NOMO-1 treated with DMSO at 0.1 percent for 48 hours (cell line): ENCODE results near the gene DOCK1.

Experiments
- DNase-seq: peaks from one replicate; lab custom pipeline; 2025; ENCODE audit not compliant: unreplicated experiment; lab: John Stamatoyannopoulos, UW

DOCK1 gene

DNA sequence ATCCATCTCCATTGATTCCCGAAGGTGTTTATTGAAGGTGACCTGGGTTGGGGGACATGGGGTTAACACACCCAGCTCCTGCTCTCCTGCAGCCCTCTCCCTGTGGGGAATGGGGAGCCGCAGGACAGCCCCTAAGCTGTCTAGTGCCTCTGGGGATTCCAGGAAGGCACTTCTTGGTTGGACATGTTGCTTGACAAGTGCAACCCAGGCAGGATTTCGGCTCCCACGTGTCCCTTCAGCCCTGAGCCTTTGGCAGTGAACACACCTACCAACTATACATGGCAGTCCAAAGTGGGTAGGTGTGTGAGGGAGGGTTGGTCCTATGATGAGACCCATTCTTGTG is 43.9 kb downstream of the DOCK1 start:
- no peak for DNase-seq

DNA sequence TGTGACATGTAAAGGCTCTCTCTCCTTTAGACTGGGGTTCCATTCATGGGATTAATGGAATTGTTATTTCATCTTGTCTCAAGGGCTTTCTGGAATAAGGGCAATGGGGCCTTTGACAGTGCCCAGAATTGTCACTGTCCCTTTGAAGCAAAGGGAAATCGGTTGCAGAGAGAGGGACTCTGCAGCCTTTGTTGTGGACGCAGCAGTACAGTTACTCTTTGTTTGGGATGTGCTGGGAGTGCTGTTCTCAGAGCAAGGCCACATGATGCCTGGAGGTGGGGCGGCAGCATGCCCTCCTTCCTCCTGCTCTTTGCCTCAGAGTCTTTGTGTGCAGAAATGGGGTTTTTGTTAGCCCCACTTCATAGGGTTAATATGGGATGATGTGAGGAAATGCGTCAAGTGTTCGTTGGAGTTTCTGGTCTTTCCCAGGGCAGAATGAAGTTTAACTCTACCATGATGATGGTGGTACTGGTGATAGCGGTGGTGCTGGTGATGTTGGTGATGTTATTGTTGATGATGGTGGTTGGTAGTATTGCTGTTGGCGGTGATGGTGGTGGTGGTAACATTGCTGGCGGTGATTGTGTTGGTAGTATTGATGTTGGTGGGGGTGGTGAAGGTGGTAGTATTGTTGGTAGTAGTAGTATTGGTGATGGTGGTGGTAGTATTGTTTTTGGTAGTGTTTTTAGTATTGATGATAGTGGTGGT is 45.3 kb downstream of the DOCK1 start:
- DNase-seq = no peak

DNA sequence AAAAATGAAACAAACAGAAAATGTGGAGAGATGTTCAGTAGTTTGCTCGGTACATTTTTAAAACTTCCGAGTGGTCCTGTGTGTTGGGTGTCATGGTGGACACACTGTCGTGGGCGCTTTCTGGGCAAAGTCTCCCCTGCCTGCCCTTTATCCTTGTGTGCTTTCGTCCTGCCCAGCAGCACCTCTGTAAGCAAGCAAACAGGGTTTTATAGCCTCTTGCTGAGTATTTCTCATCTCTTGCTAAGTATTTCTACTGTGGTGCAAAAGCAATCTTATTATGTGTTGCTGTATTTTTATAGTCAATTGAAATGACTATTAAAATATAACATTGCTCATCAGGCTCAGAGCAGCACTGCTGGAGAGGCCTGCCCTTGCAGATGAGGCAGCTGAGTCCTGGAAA is 48.7 kb downstream of the DOCK1 start:
- no peak for DNase-seq

GRCh38 chr10:126955396-126955795 is 50.2 kb downstream of the DOCK1 start:
- DNase-seq = no peak

GRCh38 chr10:126955934-126956711 is 50.9 kb downstream of the DOCK1 start:
- DNase-seq = no peak

- no peak for DNase-seq
These were observed 51.5 kb downstream of the DOCK1 start for GRCh38 chr10:126956712-126957108.

DNA sequence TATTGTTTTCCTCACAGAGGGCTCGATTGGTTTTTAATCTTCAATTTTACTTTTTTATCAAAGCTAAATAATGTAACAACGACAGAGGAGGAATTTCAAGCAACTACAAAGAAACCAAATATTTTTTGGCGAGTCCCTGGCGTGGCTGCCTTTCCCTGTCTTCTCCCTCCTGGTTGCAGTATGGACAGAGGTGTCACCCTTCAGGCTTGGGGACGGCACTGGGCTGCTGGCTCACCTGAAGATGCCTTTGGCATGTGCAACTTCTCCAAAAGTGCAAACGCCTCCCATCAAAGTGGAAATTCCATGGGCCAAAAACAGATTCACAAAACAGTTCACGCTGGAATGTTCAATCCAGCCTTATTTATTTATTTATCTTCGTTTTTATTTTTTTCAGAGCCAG is 51.9 kb downstream of the DOCK1 start:
- DNase-seq = no peak

DNA sequence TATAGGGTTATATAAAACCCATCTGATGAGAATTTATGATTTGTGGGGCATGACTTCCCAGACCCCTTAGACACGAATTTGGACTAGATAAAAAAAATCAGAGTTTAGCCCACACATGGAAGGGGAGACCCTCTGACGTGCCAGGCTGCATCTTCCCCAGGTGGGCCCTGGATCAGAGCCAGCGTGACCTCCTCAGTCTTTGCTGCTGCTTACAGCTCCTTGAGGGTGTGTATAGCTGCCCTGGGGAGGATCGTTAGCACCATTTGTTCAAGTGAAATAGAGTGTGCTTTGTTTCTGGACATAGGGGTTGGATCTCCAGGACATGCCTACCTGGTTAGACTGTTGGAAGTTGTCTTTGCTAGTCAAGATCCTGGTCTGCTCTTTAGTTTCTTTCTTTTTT is 54.2 kb downstream of the DOCK1 start:
- no peak for DNase-seq

DNA sequence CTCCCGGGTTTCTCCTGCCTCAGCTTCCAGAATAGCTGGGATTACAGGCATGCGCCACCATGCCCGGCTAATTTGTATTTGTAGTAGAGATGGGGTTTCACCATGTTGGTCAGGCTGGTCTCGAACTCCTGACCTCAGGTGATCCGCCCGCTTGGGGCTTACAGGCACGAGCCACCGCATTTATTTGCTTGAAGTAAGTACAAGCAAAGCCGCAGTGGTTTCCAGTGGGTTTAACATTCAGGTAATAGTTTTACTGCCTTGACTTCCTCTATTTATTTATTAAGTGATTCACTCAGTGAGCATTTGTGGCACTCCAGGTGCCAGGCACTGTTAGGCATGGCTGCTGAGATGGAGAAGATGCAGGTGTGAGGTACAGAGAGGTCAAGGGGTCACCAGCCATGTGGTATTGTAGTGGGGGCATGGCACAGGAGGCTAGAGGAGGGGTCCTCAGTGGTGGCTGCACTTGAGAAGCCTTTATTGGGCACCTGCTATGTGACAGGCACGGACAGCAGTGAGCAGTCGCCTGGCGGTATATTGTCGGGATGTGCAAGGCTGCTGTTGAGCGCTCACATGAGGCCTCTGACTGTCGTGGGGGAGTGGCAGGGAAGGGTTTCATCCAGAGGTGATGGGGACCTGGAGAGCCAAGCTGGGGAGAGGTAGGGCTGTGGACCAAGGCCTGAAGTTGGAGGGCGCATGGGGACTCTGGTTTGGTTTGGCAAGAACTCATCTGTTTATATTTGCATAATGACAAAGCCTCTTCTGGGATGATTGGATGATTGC is 54.9 kb downstream of the DOCK1 start:
- no peak for DNase-seq

- no peak for DNase-seq
These were observed 58.1 kb downstream of the DOCK1 start for GRCh38 chr10:126963354-126963753.

DNA sequence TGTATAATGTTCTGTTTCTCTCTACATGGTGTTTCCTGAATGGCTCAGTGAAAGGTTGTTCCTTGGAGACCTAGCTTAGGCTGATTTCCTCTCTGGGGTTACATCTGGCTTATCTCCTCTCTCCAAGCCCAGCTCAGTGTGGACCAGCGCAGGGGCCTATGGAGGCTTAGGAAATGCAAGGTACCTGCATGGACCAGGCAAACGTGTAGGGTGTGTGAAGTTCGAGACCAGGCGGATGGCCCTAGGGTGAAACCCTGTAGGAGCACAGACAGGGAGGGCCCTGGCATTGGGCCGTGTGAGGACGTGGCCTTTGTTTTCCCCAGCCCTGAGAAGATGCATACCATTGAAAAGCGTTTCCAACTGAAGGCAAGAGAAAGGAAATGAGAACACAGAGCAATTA is 59.0 kb downstream of the DOCK1 start:
- no peak for DNase-seq

DNA sequence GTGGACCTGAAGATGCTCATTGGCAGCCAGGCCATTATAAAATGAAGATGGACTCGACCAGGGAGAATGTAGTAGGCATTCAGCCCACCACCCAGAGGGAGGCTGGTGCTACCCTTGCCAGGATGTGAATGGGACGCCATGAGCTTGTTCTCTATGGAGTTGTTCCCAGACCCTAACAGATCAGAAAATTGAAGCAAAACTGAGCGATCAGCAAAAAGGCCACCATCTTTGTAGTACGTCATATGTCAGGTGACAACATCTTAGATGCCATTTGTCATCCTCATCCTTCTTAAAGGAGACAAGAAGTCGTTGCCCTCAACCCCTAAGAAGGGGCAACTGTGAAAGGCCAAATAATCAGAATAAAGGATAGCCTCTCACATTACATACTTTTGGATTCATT is 61.7 kb downstream of the DOCK1 start:
- DNase-seq = no peak

DNA sequence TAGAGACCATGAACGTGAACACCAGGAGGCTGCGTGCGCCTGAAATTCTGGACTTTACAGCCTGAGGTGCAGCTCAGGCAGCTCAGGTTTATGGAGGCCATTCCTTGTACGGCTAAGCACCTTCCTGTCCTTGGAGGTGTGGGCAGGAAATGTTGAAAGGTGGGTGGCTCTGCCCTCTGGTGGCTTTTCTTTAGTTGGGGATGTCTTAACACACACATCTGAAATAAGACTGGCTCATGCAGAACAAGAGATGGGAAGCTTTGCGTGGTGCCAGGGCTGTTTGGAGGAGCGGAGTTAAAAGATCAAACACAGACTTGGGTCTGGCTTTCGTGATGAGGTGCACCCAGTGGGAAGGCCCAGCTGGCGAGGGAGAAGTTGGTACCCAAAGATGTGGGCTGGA is 64.1 kb downstream of the DOCK1 start:
- DNase-seq = no peak

- DNase-seq = no peak
These were observed 67.6 kb downstream of the DOCK1 start for GRCh38 chr10:126972635-126973414.

GRCh38 chr10:126975221-126975620 is 70.0 kb downstream of the DOCK1 start:
- no peak for DNase-seq

DNA sequence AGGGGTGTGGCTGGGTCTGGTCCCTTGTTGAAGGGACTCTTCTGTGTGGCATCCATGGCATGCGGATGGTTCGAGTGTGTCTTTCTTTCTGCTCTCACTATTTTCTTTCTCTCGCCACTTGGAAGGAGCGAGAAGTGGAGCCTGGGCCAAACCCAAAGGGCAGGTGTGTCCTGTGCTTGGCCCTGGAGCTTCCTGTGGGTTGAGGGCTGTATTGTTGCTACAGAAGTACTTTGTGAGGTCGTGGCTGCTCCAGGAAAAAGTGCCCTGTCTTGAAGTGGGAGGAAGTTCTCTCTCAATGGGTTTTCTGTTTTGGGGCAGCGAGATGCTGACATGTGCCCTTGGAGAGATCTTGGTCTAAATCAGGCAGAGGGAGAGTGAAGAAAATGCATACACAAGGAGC is 72.0 kb downstream of the DOCK1 start:
- no peak for DNase-seq

- no peak for DNase-seq
These were observed 74.1 kb downstream of the DOCK1 start for GRCh38 chr10:126979311-126979710.

- no peak for DNase-seq
These were observed 88.0 kb downstream of the DOCK1 start for GRCh38 chr10:126993208-126993607.

DNA sequence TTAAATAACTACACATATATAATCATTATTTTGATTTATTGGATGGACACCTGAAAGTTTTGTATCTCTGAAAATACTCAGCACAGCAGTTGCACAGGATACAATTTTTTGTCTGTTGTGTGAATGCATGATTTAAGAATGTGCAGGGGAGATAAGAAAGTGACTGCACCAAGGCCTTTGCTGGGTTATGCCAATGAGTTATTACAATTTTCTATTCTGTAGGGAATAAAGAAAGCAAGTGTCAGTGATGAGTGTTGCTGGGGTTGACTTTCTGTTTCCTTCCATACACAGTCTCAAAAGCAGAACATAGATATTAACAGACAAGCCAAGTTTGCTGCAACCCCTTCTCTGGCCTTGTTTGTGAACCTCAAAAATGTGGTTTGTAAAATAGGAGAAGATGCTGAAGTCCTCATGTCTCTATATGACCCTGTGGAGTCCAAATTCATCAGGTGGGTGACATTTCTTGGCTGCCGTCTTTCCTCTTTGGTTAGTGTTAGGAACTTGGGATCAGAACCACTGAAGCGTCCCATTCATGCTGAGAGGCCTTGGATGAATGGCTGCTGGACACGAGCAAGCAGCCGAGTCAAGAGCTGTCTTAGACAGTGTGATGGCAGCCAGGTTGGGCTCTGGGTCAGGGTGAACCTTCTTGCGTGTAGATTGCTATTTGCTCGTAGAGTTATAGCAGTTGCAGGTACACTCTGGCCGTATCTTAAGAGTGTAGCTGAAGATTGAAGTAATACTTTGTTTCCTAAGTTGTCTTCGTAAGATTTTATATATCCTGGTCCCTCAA is 92.8 kb downstream of the DOCK1 start:
- DNase-seq = no peak

GRCh38 chr10:127000598-127000997 is 95.4 kb downstream of the DOCK1 start:
- no peak for DNase-seq
